Measurements from ENCODE around the gene REX1BD. TPM values are rescaled to one million over a fixed set of nuclear protein-coding genes. Genes with fewer than 3 reads are reported as not detected.
"Not testable (repeated sequence)": the region's sequence is repeated elsewhere in the genome, so short reads cannot be mapped to it uniquely, and the experiment has no call there.

The REX1BD gene
- 62.1 TPM for total RNA-seq

GRCh38 chr19:18588611-18589379 lies at the start of gene REX1BD:
Gene REX1BD (plus strand): TSS chr19:18588798. CDS start chr19:18588802, 4 bp downstream.
- DNase-seq (ENCODE audit: low spot score), result peak; percentile 83

- DNase-seq (ENCODE audit: low spot score), result no peak
Measured at GRCh38 chr19:18539372-18539771, 49.2 kb upstream of the REX1BD start.

GRCh38 chr19:18540200-18540599 lies 48.4 kb upstream of the REX1BD start:
- DNase-seq (ENCODE audit: low spot score), result not testable (repeated sequence)

GRCh38 chr19:18541258-18541991 lies 47.2 kb upstream of the REX1BD start:
- DNase-seq (ENCODE audit: low spot score), result no peak

- DNase-seq (ENCODE audit: low spot score), result no peak
Measured at GRCh38 chr19:18541992-18542940, 46.3 kb upstream of the REX1BD start.

GRCh38 chr19:18542941-18543813 lies 45.4 kb upstream of the REX1BD start, which contains the start of gene FKBP8:
Gene FKBP8 (minus strand): TSS chr19:18543573. CDS start chr19:18541970, 1,603 bp downstream.
- peak; percentile 96 for DNase-seq (ENCODE audit: low spot score)

GRCh38 chr19:18543814-18544475 lies 44.7 kb upstream of the REX1BD start:
- DNase-seq (ENCODE audit: low spot score), result no peak

GRCh38 chr19:18551631-18552030 lies 37.0 kb upstream of the REX1BD start:
- no peak for DNase-seq (ENCODE audit: low spot score)

GRCh38 chr19:18557411-18558201 lies 31.0 kb upstream of the REX1BD start, which contains the start of gene KXD1:
Gene KXD1 (plus strand): TSS chr19:18557870. CDS start chr19:18562057, 4,187 bp downstream.
- peak; percentile 98 for DNase-seq (ENCODE audit: low spot score)

- no peak for DNase-seq (ENCODE audit: low spot score)
Measured at GRCh38 chr19:18558202-18558555, 30.4 kb upstream of the REX1BD start.

- DNase-seq (ENCODE audit: low spot score), result no peak
Measured at GRCh38 chr19:18558604-18559003, 30.0 kb upstream of the REX1BD start.

- DNase-seq (ENCODE audit: low spot score), result no peak
Measured at GRCh38 chr19:18559685-18560084, 28.9 kb upstream of the REX1BD start.

- DNase-seq (ENCODE audit: low spot score), result no peak
Measured at GRCh38 chr19:18562086-18562485, 26.5 kb upstream of the REX1BD start.

GRCh38 chr19:18566953-18567352 lies 21.6 kb upstream of the REX1BD start:
- no peak for DNase-seq (ENCODE audit: low spot score)

GRCh38 chr19:18568367-18568766 lies 20.2 kb upstream of the REX1BD start:
- no peak for DNase-seq (ENCODE audit: low spot score)

- DNase-seq (ENCODE audit: low spot score), result peak; percentile 98
Measured at GRCh38 chr19:18571564-18572344, 16.8 kb upstream of the REX1BD start, which contains the start of gene UBA52. Gene UBA52 (plus strand): TSS chr19:18571857. CDS start chr19:18573301, 1,444 bp downstream.

GRCh38 chr19:18574691-18575291 lies 13.8 kb upstream of the REX1BD start:
- DNase-seq (ENCODE audit: low spot score), result no peak

- DNase-seq (ENCODE audit: low spot score), result no peak
Measured at GRCh38 chr19:18576383-18576782, 12.2 kb upstream of the REX1BD start.

All from ureter (tissue), 1 donor.